WTC11 (cell line): Measurements from ENCODE around the gene WDR53. TPM values are rescaled to one million over a fixed set of nuclear protein-coding genes. Genes with fewer than 3 reads are reported as not detected.

Experiments used
- ATAC-seq: fragments of 200-7000 bp; cut with Tn5 transposase; 2 replicates; pipeline ENCODE4 v1.10.0; 2021; ENCODE audit warnings: mild to moderate bottlenecking, moderate library complexity
- CTCF ChIA-PET: fragments of 300-600 bp; sonication (Branson Sonifier 250); formaldehyde crosslinking; loops from one replicate; lab custom pipeline; 2021; ENCODE audit warnings: antibody characterized with exemption; lab: Charles Lee
- POLR2A ChIA-PET: fragments of 350-600 bp; sonication (Branson Sonifier 250); formaldehyde crosslinking; loops from one replicate; lab custom pipeline; 2021; ENCODE audit warnings: antibody characterized with exemption; lab: Charles Lee
- DNase-seq: peaks from one replicate; pipeline ENCODE4 v3.0.0; 2021; ENCODE audit warnings: low spot score
- H3K27ac Mint-ChIP-seq: 2 replicates; pipeline ENCODE4 v1.8.0; 2021; ENCODE audit warnings: mixed read lengths
- H3K27me3 Mint-ChIP-seq: 2 replicates; pipeline ENCODE4 v1.8.0; 2021; ENCODE audit warnings: low read depth, mild to moderate bottlenecking, moderate library complexity, mixed read lengths
- H3K36me3 Mint-ChIP-seq: 2 replicates; pipeline ENCODE4 v1.8.0; 2021; ENCODE audit warnings: mixed read lengths
- H3K4me1 Mint-ChIP-seq: 2 replicates; pipeline ENCODE4 v1.8.0; 2022; ENCODE audit warnings: mixed read lengths
- H3K4me3 Mint-ChIP-seq: 2 replicates; pipeline ENCODE4 v1.8.0; 2021; ENCODE audit warnings: mild to moderate bottlenecking, moderate library complexity, mixed read lengths
- H3K9me3 Mint-ChIP-seq: 2 replicates; pipeline ENCODE4 v1.8.0; 2021; ENCODE audit warnings: mixed read lengths
- ESRRA ChIP-seq: sonication (generic); formaldehyde crosslinking; IDR thresholded peaks from 2 replicates; pipeline ENCODE4 v1.8.1; 2022; ENCODE audit warnings: mild to moderate bottlenecking, missing genetic modification reagents, borderline replicate concordance
- FOXJ3 ChIP-seq: sonication (generic); formaldehyde crosslinking; IDR thresholded peaks from 2 replicates; pipeline ENCODE4 v1.9.0; 2021; ENCODE audit warnings: missing genetic modification reagents, mild to moderate bottlenecking, borderline replicate concordance
- GABPB1 ChIP-seq: sonication (generic); formaldehyde crosslinking; IDR thresholded peaks from 2 replicates; pipeline ENCODE4 v1.8.1; 2023; ENCODE audit warnings: mild to moderate bottlenecking, missing genetic modification reagents
- GTF2I ChIP-seq: fragments of 250-450 bp; sonication (Bioruptor Pico); conservative IDR thresholded peaks from 2 replicates; pipeline ENCODE4 v1.4.0; 2021; ENCODE audit warnings: mild to moderate bottlenecking
- JAZF1 ChIP-seq: fragments of 250-450 bp; sonication (Bioruptor Pico); IDR thresholded peaks from 2 replicates; pipeline ENCODE4 v1.9.0; 2021; ENCODE audit warnings: moderate library complexity, mild to moderate bottlenecking, inconsistent platforms
- JUN ChIP-seq: sonication (generic); formaldehyde crosslinking; IDR thresholded peaks from 2 replicates; pipeline ENCODE4 v1.8.0; 2023; ENCODE audit warnings: mild to moderate bottlenecking, missing genetic modification reagents
- MXD4 ChIP-seq: fragments of 250-450 bp; sonication (Bioruptor Pico); IDR thresholded peaks from 2 replicates; pipeline ENCODE4 v1.8.0; 2021; ENCODE audit warnings: mild to moderate bottlenecking, moderate library complexity, borderline replicate concordance
- MYBL2 ChIP-seq: sonication (generic); formaldehyde crosslinking; IDR thresholded peaks from 2 replicates; pipeline ENCODE4 v1.8.1; 2023; ENCODE audit warnings: mild to moderate bottlenecking, moderate library complexity, missing genetic modification reagents
- NFATC4 ChIP-seq: fragments of 250-450 bp; sonication (Bioruptor Pico); IDR thresholded peaks from 2 replicates; pipeline ENCODE4 v1.9.0; 2021; ENCODE audit warnings: mild to moderate bottlenecking
- ZNF671 ChIP-seq: fragments of 250-450 bp; sonication (Bioruptor Pico); IDR thresholded peaks from 2 replicates; pipeline ENCODE4 v1.8.0; 2021; ENCODE audit warnings: mild to moderate bottlenecking
- total RNA-seq: library from RNA; stranded (reverse); gene quantifications from 3 replicates; pipeline ENCODE4 v1.2.3, GENCODE V29; 2021
- TF ChIP-seq, protein P1 (sequence below): sonication (generic); formaldehyde crosslinking; IDR thresholded peaks from 2 replicates; pipeline ENCODE4 v1.8.1; 2022; ENCODE audit warnings: low read depth, mild to moderate bottlenecking, moderate library complexity, missing genetic modification reagents, borderline replicate concordance
- TF ChIP-seq, protein P2 (sequence below): sonication (generic); formaldehyde crosslinking; IDR thresholded peaks from 2 replicates; pipeline ENCODE4 v1.8.1; 2023; ENCODE audit warnings: mild to moderate bottlenecking, missing genetic modification reagents
- TF ChIP-seq, protein P3 (sequence below): sonication (generic); formaldehyde crosslinking; IDR thresholded peaks from 2 replicates; pipeline ENCODE4 v1.8.0; 2023; ENCODE audit warnings: missing genetic modification reagents
- TF ChIP-seq, protein P4 (sequence below): sonication (generic); formaldehyde crosslinking; IDR thresholded peaks from 2 replicates; pipeline ENCODE4 v1.8.0; 2023; ENCODE audit warnings: mild to moderate bottlenecking, missing genetic modification reagents
- TF ChIP-seq, protein P5 (sequence below): sonication (generic); formaldehyde crosslinking; IDR thresholded peaks from 2 replicates; pipeline ENCODE4 v1.8.0; 2022; ENCODE audit warnings: mild to moderate bottlenecking, missing genetic modification reagents
- TF ChIP-seq, protein P6 (sequence below): fragments of 200-600 bp; IDR thresholded peaks from 2 replicates; pipeline ENCODE4 v1.8.0; 2022; ENCODE audit warnings: antibody characterized with exemption
- TF ChIP-seq, protein P7 (sequence below): sonication (generic); formaldehyde crosslinking; conservative IDR thresholded peaks from 2 replicates; pipeline ENCODE4 v1.8.1; 2022; ENCODE audit warnings: mild to moderate bottlenecking, missing genetic modification reagents

WDR53 gene
- total RNA-seq, 1 experiment from 2014 or later = 21.4 TPM

DNA sequence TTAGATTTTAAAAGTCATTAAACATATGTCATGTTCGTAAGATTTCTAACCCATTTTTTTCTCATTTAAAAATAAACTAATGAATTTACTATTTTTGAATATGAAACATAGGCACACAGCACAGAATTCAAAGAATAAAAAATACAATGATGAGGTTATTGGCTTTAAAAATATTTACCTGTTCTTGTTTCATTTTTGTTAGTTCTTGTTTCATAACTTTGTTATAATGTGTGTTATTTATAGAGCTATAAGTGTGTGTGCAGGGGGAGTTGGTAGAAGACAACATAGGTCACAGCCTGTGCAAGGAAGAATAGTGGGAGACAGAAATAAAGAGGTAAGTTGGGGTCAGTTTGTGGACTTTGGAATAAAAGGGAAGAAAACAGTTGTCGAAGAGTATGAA is 40.3 kb upstream of the WDR53 start:
- Mint-ChIP-seq H3K36me3 (no peaks in the 10 kb centered on the region), H3K27me3 (no peaks in the 10 kb centered on the region), H3K27ac (no peak overlapping the region), H3K9me3 (no peaks in the 10 kb centered on the region), H3K4me3 (no peak overlapping the region), H3K4me1 (peaks cover 17% of the 10 kb centered on the region)
- CTCF ChIA-PET = interaction anchor here (1.0 to 2.6 kb wide), 8 partner anchors 23 to 361 kb away, joined by 3 to 67 read pairs (median 8); no protein-coding TSS in a partner anchor
- TF ChIP-seq, protein P1, sequence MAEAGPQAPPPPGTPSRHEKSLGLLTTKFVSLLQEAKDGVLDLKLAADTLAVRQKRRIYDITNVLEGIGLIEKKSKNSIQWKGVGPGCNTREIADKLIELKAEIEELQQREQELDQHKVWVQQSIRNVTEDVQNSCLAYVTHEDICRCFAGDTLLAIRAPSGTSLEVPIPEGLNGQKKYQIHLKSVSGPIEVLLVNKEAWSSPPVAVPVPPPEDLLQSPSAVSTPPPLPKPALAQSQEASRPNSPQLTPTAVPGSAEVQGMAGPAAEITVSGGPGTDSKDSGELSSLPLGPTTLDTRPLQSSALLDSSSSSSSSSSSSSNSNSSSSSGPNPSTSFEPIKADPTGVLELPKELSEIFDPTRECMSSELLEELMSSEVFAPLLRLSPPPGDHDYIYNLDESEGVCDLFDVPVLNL = no peak
- TF ChIP-seq JUN (CRISPR knock-in tag) = no peak
- TF ChIP-seq, protein P2, sequence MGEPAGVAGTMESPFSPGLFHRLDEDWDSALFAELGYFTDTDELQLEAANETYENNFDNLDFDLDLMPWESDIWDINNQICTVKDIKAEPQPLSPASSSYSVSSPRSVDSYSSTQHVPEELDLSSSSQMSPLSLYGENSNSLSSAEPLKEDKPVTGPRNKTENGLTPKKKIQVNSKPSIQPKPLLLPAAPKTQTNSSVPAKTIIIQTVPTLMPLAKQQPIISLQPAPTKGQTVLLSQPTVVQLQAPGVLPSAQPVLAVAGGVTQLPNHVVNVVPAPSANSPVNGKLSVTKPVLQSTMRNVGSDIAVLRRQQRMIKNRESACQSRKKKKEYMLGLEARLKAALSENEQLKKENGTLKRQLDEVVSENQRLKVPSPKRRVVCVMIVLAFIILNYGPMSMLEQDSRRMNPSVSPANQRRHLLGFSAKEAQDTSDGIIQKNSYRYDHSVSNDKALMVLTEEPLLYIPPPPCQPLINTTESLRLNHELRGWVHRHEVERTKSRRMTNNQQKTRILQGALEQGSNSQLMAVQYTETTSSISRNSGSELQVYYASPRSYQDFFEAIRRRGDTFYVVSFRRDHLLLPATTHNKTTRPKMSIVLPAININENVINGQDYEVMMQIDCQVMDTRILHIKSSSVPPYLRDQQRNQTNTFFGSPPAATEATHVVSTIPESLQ (CRISPR knock-in tag) = no peak
- no peak for TF ChIP-seq MXD4 (CRISPR knock-in tag)
- TF ChIP-seq ESRRA (CRISPR knock-in tag) = no peak
- TF ChIP-seq, protein P3, sequence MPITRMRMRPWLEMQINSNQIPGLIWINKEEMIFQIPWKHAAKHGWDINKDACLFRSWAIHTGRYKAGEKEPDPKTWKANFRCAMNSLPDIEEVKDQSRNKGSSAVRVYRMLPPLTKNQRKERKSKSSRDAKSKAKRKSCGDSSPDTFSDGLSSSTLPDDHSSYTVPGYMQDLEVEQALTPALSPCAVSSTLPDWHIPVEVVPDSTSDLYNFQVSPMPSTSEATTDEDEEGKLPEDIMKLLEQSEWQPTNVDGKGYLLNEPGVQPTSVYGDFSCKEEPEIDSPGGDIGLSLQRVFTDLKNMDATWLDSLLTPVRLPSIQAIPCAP (CRISPR knock-in tag) = no peak
- TF ChIP-seq MYBL2 (CRISPR knock-in tag) = no peak
- TF ChIP-seq, protein P4, sequence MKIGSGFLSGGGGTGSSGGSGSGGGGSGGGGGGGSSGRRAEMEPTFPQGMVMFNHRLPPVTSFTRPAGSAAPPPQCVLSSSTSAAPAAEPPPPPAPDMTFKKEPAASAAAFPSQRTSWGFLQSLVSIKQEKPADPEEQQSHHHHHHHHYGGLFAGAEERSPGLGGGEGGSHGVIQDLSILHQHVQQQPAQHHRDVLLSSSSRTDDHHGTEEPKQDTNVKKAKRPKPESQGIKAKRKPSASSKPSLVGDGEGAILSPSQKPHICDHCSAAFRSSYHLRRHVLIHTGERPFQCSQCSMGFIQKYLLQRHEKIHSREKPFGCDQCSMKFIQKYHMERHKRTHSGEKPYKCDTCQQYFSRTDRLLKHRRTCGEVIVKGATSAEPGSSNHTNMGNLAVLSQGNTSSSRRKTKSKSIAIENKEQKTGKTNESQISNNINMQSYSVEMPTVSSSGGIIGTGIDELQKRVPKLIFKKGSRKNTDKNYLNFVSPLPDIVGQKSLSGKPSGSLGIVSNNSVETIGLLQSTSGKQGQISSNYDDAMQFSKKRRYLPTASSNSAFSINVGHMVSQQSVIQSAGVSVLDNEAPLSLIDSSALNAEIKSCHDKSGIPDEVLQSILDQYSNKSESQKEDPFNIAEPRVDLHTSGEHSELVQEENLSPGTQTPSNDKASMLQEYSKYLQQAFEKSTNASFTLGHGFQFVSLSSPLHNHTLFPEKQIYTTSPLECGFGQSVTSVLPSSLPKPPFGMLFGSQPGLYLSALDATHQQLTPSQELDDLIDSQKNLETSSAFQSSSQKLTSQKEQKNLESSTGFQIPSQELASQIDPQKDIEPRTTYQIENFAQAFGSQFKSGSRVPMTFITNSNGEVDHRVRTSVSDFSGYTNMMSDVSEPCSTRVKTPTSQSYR (CRISPR knock-in tag) = no peak
- TF ChIP-seq JAZF1 (CRISPR knock-in tag) = no peak
- TF ChIP-seq, protein P5, sequence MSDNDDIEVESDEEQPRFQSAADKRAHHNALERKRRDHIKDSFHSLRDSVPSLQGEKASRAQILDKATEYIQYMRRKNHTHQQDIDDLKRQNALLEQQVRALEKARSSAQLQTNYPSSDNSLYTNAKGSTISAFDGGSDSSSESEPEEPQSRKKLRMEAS = no peak
- no peak for TF ChIP-seq ZNF671 (CRISPR knock-in tag)
- no peak for TF ChIP-seq NFATC4
- POLR2A ChIA-PET = interaction anchor here (1.0 kb wide), 1 partner anchor 334 kb away, joined by 4 read pairs; the partner anchor contains the start of gene NCBP2
- DNase-seq = no peak
- no peak for ATAC-seq

DNA sequence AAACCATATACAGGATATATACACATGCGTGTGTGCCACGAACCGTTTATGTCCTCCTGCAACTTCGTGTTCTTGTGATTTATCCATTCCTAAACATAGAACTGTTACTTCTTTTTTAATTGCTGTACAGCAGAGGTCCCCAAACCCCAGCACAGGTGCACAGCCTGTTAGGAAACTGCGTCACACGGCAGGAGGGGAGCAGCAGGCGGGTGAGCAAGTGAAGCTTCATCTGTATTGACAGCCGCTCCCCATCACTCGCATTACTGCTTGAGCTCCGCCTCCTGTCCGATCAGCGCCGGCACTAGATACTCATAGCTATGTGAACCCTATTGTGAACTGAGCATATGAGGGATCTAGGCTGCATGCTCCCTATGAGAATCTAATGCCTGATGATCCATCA is 36.2 kb upstream of the WDR53 start:
- Mint-ChIP-seq H3K36me3 (no peaks in the 10 kb centered on the region), H3K4me1 (peaks cover 3% of the 10 kb centered on the region), H3K27me3 (no peaks in the 10 kb centered on the region), H3K4me3 (no peak overlapping the region), H3K27ac (no peak overlapping the region)
- ChIA-PET POLR2A (no interaction called here), CTCF (interaction anchor here (1.0 to 1.6 kb wide), 3 partner anchors 66 to 82 kb away, joined by 3 to 5 read pairs (median 3); no protein-coding TSS in a partner anchor)
- TF ChIP-seq GABPB1 (CRISPR knock-in tag) = no peak
- TF ChIP-seq, protein P4 (CRISPR knock-in tag) = no peak
- TF ChIP-seq, protein P6, sequence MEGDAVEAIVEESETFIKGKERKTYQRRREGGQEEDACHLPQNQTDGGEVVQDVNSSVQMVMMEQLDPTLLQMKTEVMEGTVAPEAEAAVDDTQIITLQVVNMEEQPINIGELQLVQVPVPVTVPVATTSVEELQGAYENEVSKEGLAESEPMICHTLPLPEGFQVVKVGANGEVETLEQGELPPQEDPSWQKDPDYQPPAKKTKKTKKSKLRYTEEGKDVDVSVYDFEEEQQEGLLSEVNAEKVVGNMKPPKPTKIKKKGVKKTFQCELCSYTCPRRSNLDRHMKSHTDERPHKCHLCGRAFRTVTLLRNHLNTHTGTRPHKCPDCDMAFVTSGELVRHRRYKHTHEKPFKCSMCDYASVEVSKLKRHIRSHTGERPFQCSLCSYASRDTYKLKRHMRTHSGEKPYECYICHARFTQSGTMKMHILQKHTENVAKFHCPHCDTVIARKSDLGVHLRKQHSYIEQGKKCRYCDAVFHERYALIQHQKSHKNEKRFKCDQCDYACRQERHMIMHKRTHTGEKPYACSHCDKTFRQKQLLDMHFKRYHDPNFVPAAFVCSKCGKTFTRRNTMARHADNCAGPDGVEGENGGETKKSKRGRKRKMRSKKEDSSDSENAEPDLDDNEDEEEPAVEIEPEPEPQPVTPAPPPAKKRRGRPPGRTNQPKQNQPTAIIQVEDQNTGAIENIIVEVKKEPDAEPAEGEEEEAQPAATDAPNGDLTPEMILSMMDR = no peak
- TF ChIP-seq FOXJ3 (CRISPR knock-in tag) = no peak
- TF ChIP-seq GTF2I = no peak
- TF ChIP-seq, protein P7, sequence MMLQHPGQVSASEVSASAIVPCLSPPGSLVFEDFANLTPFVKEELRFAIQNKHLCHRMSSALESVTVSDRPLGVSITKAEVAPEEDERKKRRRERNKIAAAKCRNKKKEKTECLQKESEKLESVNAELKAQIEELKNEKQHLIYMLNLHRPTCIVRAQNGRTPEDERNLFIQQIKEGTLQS (CRISPR knock-in tag) = no peak
- TF ChIP-seq, all 79 proteins: peak for 0
- DNase-seq (no peak), ATAC-seq (no peak)
- no peaks in the 10 kb centered on the region for H3K9me3 Mint-ChIP-seq
